HepG2 (cell line): Measurements from ENCODE around the gene CRAMP1. TPM values are rescaled to one million over a fixed set of nuclear protein-coding genes. Genes with fewer than 3 reads are reported as not detected.
A peak's percentile ranks its signal among the peaks of the same experiment; 100 is the strongest.

Experiments
- ATF7 ChIP-seq, 2 experiments: fragments of 450-650 bp in 1 of 2; sonication (generic) in 1 of 2; formaldehyde crosslinking in 1 of 2; IDR thresholded peaks; 2 replicates each; pipeline versions ENCODE4 v1.4.0 to v1.6.1; 2016 to 2020; ENCODE audit warnings: antibody characterized with exemption in 1 of 2, mild to moderate bottlenecking in 1 of 2, missing genetic modification reagents in 1 of 2
- CHD4 ChIP-seq: fragments of 200-600 bp; sonication (generic); IDR thresholded peaks from 2 replicates; pipeline ENCODE4 v1.7.0; 2017; ENCODE audit warnings: mild to moderate bottlenecking, low read length, borderline replicate concordance
- DMAP1 ChIP-seq: IDR thresholded peaks from 2 replicates; pipeline ENCODE4 v1.6.1; 2016
- GABPB1 ChIP-seq: IDR thresholded peaks from 2 replicates; pipeline ENCODE4 v1.6.1; 2016; ENCODE audit warnings: mild to moderate bottlenecking, missing genetic modification reagents, moderate library complexity, missing compliant biosample characterization
- GPN1 ChIP-seq: sonication (generic); formaldehyde crosslinking; IDR thresholded peaks from 2 replicates; pipeline ENCODE4 v1.5.1; 2020; ENCODE audit warnings: missing genetic modification reagents, borderline replicate concordance
- HMG20A ChIP-seq: IDR thresholded peaks from 2 replicates; pipeline ENCODE4 v1.6.1; 2016; ENCODE audit warnings: borderline replicate concordance
- HNRNPL ChIP-seq: fragments of 200-400 bp; formaldehyde crosslinking; IDR thresholded peaks from 2 replicates; pipeline ENCODE4 v1.6.1; 2017; ENCODE audit warnings: mild to moderate bottlenecking, low read depth, low read length
- MXD1 ChIP-seq: sonication (generic); formaldehyde crosslinking; IDR thresholded peaks from 2 replicates; pipeline ENCODE4 v1.4.0; 2020; ENCODE audit warnings: mild to moderate bottlenecking, missing genetic modification reagents
- NKX3-1 ChIP-seq: sonication (generic); formaldehyde crosslinking; IDR thresholded peaks from 2 replicates; pipeline ENCODE4 v1.5.0; 2020; ENCODE audit warnings: missing genetic modification reagents
- NPAS2 ChIP-seq: sonication (generic); formaldehyde crosslinking; IDR thresholded peaks from 2 replicates; pipeline ENCODE4 v1.8.0; 2022; ENCODE audit warnings: mild to moderate bottlenecking, missing genetic modification reagents, borderline replicate concordance
- NR2C2 ChIP-seq: sonication (generic); formaldehyde crosslinking; IDR thresholded peaks from 2 replicates; pipeline ENCODE4 v1.4.0; 2020; ENCODE audit warnings: missing genetic modification reagents, mild to moderate bottlenecking, moderate library complexity, borderline replicate concordance
- PAF1 ChIP-seq: IDR thresholded peaks from 2 replicates; pipeline ENCODE4 v1.6.1; 2016; ENCODE audit warnings: missing genetic modification reagents, missing compliant biosample characterization
- PAXIP1 ChIP-seq: sonication (generic); formaldehyde crosslinking; conservative IDR thresholded peaks from 2 replicates; pipeline ENCODE4 v1.4.0; 2020; ENCODE audit warnings: mild to moderate bottlenecking, missing genetic modification reagents, moderate library complexity
- RORA ChIP-seq: sonication (generic); formaldehyde crosslinking; IDR thresholded peaks from 2 replicates; pipeline ENCODE4 v1.5.0; 2020; ENCODE audit warnings: mild to moderate bottlenecking, missing genetic modification reagents, moderate library complexity
- THAP11 ChIP-seq: IDR thresholded peaks from 2 replicates; pipeline ENCODE4 v1.6.1; 2016; ENCODE audit warnings: missing biosample characterization, missing genetic modification reagents
- ZFP90 ChIP-seq: sonication (generic); formaldehyde crosslinking; IDR thresholded peaks from 2 replicates; pipeline ENCODE4 v1.8.0; 2022; ENCODE audit warnings: missing genetic modification reagents, mild to moderate bottlenecking, inconsistent platforms, borderline replicate concordance
- ZNF232 ChIP-seq: sonication (generic); formaldehyde crosslinking; IDR thresholded peaks from 2 replicates; pipeline ENCODE4 v1.4.0; 2020; ENCODE audit warnings: missing genetic modification reagents, borderline replicate concordance
- ZNF235 ChIP-seq: sonication (generic); formaldehyde crosslinking; IDR thresholded peaks from 2 replicates; pipeline ENCODE4 v1.8.1; 2023; ENCODE audit warnings: mild to moderate bottlenecking, missing genetic modification reagents, borderline replicate concordance
- ZNF275 ChIP-seq: sonication (generic); formaldehyde crosslinking; IDR thresholded peaks from 2 replicates; pipeline ENCODE4 v1.8.0; 2022; ENCODE audit warnings: missing genetic modification reagents, mild to moderate bottlenecking, inconsistent platforms, borderline replicate concordance
- ZNF784 ChIP-seq: sonication (generic); formaldehyde crosslinking; IDR thresholded peaks from 2 replicates; pipeline ENCODE4 v1.5.1; 2020; ENCODE audit warnings: missing genetic modification reagents, mild to moderate bottlenecking, borderline replicate concordance
- polyA plus RNA-seq, 8 experiments: library from polyadenylated mRNA; depleted of rRNA in 3 of 8; stranded (reverse) in 7 of 8; unstranded in 1 of 8; fragments of >200 nt; fragmentation: Illumina TruSeq in 4 of 8; extraction: Trizol in 4 of 8; gene quantifications; 2 replicates each; pipeline versions ENCODE4 v1.2.1 to v1.2.3, GENCODE V29; 2011 to 2016; ENCODE audit warnings: low read depth in 4 of 8, missing spikeins in 1 of 8, mixed read lengths in 1 of 8; ENCODE audit not compliant: insufficient read depth in 1 of 8
- total RNA-seq, 5 experiments: library from RNA; depleted of rRNA; stranded (reverse); fragments of >200 nt; fragmentation: Illumina TruSeq; extraction: Trizol; gene quantifications; 2 replicates each; pipeline ENCODE4 v1.2.3, GENCODE V29; 2016; ENCODE audit warnings: low read depth in 1 of 5

CRAMP1 gene
- total and polyA plus RNA-seq, 2 of the 13 experiments (the other 11 are each of a cell fraction or from before 2014, with no cell fraction given) = 6.8 to 9.7 TPM

DNA sequence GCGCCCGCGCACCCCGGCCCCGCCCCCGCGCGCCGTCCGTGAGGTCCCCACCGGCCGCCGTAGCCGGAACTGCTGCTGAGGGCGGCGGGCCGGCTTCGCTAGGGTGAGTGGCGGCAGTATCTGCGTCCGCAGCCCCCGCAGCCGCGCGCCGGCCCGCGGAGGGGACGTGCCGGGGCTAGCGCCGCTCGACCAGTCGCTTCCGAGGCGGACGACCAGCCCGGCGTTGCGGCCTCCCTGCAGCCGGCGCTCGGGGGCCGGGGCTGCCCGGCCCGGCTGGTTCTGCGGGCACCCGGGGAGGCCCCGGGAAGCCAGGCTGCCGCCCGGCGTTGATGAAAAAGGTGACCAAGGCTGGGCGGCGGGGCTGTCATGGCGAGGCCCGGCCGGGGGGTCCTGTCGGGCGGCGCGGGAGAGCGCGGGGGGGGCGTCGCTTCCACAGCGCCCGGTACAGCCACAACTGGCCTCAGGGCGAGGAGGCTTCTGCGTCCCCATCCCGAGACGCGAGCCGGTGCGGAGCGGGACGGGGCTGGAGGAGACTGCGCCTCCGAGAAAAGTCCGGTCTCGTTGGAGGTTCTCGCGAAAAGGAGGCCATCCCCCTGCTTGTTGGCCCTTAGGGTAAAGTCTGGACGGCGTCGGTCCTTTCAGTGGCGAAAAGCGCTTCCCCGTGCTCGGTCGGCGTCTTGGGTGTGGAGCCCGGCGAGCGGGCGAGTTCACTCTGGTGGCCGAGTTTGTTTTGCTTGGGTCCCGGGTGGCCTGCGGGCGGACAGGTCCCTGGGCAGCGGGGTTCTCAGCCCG lies at the start of gene CRAMP1 (continued):
- TF ChIP-seq ATF7 (IDR thresholded peaks at IDR 0.05) (no peak), ATF7 (CRISPR knock-in tag; IDR thresholded peaks at IDR 0.05) (0 out of 2 replicates have a peak, but pooled peaks have one; percentile 18), DMAP1 (no peak), GPN1 (CRISPR knock-in tag) (no peak), CHD4 (no peak), MXD1 (CRISPR knock-in tag) (0 out of 2 replicates have a peak, but pooled peaks have one; percentile 7), ZNF784 (CRISPR knock-in tag) (no peak), NR2C2 (CRISPR knock-in tag) (peak; percentile 59; the same call in 1 of the 2 replicates), NPAS2 (CRISPR knock-in tag) (no peak), HNRNPL (no peak), PAXIP1 (CRISPR knock-in tag) (0 out of 2 replicates have a peak, but pooled peaks have one; percentile 4), ZFP90 (CRISPR knock-in tag) (no peak; the same call in 1 of the 2 replicates), ZNF235 (CRISPR knock-in tag) (no peak), RORA (no peak), HMG20A (CRISPR knock-in tag) (no peak), GABPB1 (CRISPR knock-in tag) (peak; percentile 83), NKX3-1 (CRISPR knock-in tag) (no peak), THAP11 (CRISPR knock-in tag) (peak; percentile 73), ZNF275 (CRISPR knock-in tag) (no peak), PAF1 (no peak), ZNF232 (CRISPR knock-in tag) (no peak)
